Measurements from ENCODE around the gene WNT3A. TPM values are rescaled to one million over a fixed set of nuclear protein-coding genes. Genes with fewer than 3 reads are reported as not detected.

Gene WNT3A
- total RNA-seq, 4 donors from 2014 or later: 2.8 to 6.3 (median 3.8) TPM

DNA sequence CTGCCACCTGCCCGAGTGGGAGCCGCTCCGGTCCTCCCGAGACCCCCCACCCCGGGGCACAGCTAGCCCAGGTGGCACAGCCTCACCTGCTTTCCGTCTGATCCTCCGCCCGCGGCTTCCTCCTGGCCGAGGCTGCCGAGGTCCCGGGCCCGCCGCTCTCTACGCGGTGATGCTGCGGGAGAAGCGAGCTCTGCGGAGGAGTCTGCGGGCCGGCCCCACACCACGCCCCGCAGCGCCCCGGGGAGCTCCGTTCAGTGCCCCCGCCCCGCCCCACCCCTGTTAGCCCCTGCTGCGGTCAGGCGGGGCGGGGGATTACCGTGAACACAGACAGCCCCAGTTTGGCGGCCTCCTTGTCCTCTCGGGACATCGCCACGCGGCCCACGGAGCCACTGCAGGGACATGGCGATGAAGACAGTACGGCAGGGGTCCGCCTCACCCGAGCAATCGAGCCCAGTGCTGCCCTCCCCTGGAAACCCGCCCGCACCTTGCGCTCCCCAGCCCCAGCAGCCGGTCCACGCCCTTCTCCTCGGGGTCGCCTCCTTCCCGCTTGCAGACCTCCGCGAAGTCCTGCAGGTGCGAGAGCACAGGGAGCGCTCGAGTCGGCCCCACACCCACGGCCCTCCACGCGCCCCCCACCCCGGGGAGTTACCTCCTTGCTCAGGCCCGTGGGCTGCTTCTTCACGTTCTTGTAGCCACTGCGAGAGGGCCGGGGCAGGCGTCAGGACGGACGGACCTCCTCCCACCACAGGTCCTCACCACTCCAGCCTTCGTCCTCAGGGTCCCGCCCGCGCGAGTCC, 95.4 kb downstream of the WNT3A start:
- peaks cover 33% of the 10 kb centered on the region for H3K4me1 ChIP-seq
- no CpG with 5 or more reads among the region's 73 CpGs for WGBS
- peaks cover 48% of the 10 kb centered on the region for H3K36me3 ChIP-seq
- H3K27ac ChIP-seq: peak overlapping the region; percentile 96
- no peaks in the 10 kb centered on the region for H3K27me3 ChIP-seq
- no peaks in the 10 kb centered on the region for H3K9me3 ChIP-seq
- no peak for DNase-seq (ENCODE audit: low spot score in 2 of 2)
- TF ChIP-seq CTCF (IDR thresholded peaks at IDR 0.05): no peak
- no peak for TF ChIP-seq POLR2AphosphoS5 (IDR thresholded peaks at IDR 0.05)
- no peak for TF ChIP-seq EP300 (IDR thresholded peaks at IDR 0.05)
- no peak for TF ChIP-seq POLR2A (IDR thresholded peaks at IDR 0.05)
- peak overlapping the region; percentile 96 for H3K4me3 ChIP-seq

GRCh38 chr1:228102791-228103620, 96.2 kb downstream of the WNT3A start, which contains the start of gene C1orf35:
Gene C1orf35, minus strand, starts transcription at chr1:228103325. Its CDS starts 98 bp downstream, at chr1:228103227.
- peaks cover 39% of the 10 kb centered on the region for H3K4me1 ChIP-seq
- 2% methylated on average over 21 of the region's 104 CpGs for WGBS
- no peaks in the 10 kb centered on the region for H3K27me3 ChIP-seq
- peak within 1 kb of the TSS; percentile 96 for H3K27ac ChIP-seq
- no peak for TF ChIP-seq CTCF (IDR thresholded peaks at IDR 0.05)
- no peak for TF ChIP-seq EP300 (IDR thresholded peaks at IDR 0.05)
- TF ChIP-seq POLR2AphosphoS5 (IDR thresholded peaks at IDR 0.05): peak; percentile 71 to 89 (median 72)
- no peak for TF ChIP-seq POLR2A (IDR thresholded peaks at IDR 0.05)
- H3K4me3 ChIP-seq: peak within 1 kb of the TSS; percentile 96
- H3K36me3 ChIP-seq: peaks cover 46% of the 10 kb centered on the region
- H3K9me3 ChIP-seq: no peaks in the 10 kb centered on the region
- DNase-seq (ENCODE audit: low spot score in 2 of 2): peak; percentile 96

DNA sequence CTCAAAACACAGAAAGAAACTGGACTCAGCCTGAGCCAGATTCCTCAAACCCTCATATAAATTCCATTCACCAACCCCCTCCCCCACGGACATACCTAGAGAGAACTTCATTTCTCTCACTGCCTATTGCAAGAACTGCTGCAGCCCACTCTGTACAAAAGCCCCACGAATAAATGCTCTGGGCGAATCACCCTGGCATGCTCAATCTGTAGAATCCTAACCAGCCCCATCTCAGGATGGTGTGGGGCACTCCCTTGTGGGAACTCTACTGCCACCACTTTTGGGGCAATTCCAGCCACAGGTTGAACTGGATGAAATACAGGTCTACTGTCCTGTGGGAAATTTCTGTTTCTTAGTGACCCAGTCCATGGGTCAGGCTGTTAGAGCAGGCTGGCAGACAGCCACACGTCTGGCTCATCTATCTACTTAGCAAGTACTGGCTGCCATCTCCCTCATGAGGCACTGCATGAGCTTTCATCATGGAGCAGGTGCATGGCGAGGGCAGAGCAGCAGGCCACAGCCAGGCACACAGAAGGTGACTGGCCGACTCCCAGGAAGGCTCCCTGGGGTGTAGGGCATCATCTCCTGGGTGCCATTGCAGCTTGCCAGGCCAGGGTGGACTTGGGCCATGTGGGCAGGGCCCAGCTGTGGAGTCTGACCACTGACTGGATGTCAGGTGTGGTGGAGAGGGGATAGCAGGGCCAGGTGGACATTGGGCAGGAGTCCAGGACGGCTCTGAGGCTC, 97.9 kb downstream of the WNT3A start:
- WGBS: 52% methylated on average over 6 of the region's 7 CpGs
- Histone ChIP-seq H3K27ac (no peak overlapping the region), H3K4me1 (peaks cover 44% of the 10 kb centered on the region), H3K4me3 (no peak overlapping the region), H3K36me3 (peaks cover 29% of the 10 kb centered on the region), H3K9me3 (no peaks in the 10 kb centered on the region), H3K27me3 (no peaks in the 10 kb centered on the region)
- TF ChIP-seq EP300 (IDR thresholded peaks at IDR 0.05): no peak
- TF ChIP-seq POLR2AphosphoS5 (IDR thresholded peaks at IDR 0.05): no peak
- TF ChIP-seq CTCF (IDR thresholded peaks at IDR 0.05): no peak
- TF ChIP-seq POLR2A (IDR thresholded peaks at IDR 0.05): no peak
- DNase-seq (ENCODE audit: low spot score in 2 of 2): no peak

DNA sequence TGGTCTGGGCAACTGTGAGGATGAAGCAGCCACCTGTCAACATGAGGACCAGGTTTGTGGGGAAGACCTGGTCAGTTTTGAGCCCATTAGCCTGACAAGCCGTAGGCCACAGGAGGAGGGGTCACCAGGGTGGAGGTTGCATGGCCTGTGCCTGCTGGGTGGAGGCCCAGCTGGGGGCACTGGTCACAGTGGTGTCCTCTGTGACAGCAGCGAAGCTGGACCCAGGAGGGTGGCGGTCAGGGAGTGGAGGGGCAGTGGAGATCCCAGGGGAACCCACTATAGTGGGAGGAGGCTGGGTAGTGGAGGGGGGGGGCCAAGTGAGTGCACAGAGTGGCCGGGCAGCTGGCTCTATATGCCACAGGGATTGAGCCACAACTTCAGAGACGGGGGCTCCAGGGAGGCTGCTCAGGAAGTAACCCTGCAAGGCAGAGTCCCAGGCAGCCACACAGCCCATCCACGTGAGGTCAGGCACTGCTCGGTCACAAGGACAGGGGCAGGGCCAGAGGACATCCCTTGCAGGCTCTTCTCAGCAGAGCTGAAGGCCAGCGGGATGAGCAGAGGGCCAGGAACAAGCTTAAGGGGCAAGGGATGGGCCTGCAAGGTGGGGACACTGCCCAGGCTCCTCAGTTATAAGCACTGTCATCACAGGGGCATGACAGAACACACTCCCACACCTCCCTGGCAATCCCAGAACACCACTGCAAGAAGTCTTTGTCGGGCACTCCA, 98.6 kb downstream of the WNT3A start:
- WGBS: 90% methylated on average over 2 of the region's 9 CpGs
- no peak overlapping the region for H3K27ac ChIP-seq
- H3K4me1 ChIP-seq: peaks cover 51% of the 10 kb centered on the region
- H3K36me3 ChIP-seq: peaks cover 22% of the 10 kb centered on the region
- TF ChIP-seq POLR2A (IDR thresholded peaks at IDR 0.05) (no peak), EP300 (IDR thresholded peaks at IDR 0.05) (no peak), POLR2AphosphoS5 (IDR thresholded peaks at IDR 0.05) (no peak), CTCF (IDR thresholded peaks at IDR 0.05) (no peak)
- H3K9me3 ChIP-seq: no peaks in the 10 kb centered on the region
- no peak overlapping the region for H3K4me3 ChIP-seq
- DNase-seq (ENCODE audit: low spot score in 2 of 2): no peak
- H3K27me3 ChIP-seq: no peaks in the 10 kb centered on the region
